IPS-18c (cell line): Measurements from ENCODE around the gene MADCAM1.

Experiments
- H3K4me3 ChIP-seq: 2 replicates; pipeline ENCODE4 v1.7.0; 2013; ENCODE audit warnings: low read depth, mild to moderate bottlenecking, low read length, moderate library complexity; ENCODE audit not compliant: insufficient read depth
- H3K9me3 ChIP-seq: one replicate; pipeline ENCODE4 v1.6.1; 2013; ENCODE audit warnings: mild to moderate bottlenecking, low read length, moderate library complexity; ENCODE audit not compliant: control insufficient read depth, insufficient read depth

Gene MADCAM1

DNA sequence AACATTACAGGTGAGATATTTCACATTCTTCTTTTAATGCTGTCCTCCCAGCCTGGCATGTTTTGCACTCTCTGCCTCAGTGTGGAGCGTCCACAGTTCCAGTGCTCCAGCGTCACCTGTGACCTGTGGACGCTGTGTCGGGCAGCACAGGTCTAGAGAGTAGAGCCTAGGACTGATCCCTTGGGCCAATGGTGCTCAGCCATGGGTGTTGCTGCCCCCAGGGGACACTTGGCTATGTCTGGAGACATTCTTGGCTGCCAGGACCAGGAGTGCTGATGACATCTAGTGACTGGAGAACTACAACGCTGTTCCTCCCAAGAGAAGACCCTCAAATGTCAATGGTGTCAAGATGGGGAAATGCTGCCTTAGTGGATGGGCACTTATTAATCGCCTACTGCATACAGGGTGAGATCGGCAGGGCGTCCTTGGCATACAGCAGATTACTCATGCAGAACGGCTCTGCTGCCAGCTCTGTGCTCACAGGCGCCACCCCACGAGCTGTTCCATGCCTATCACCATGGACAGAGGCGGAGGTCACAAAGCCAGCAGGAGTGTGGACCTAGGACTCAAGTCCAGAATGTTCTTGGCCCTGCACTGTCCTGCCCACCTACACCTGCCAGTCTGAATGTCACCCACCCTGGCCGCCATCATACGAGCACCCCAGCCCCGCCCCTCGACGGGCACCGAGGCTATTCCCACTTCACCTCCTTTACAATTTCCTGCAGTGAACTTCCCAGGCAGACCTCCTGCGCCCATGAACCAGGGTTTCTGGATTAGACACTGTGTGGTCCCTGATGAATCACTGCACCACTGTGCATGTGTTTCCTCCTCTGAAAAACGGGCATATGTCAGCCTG is 13.9 kb upstream of the MADCAM1 start:
- Histone ChIP-seq H3K4me3 (no peak overlapping the region), H3K9me3 (peaks cover 7% of the 10 kb centered on the region)

DNA sequence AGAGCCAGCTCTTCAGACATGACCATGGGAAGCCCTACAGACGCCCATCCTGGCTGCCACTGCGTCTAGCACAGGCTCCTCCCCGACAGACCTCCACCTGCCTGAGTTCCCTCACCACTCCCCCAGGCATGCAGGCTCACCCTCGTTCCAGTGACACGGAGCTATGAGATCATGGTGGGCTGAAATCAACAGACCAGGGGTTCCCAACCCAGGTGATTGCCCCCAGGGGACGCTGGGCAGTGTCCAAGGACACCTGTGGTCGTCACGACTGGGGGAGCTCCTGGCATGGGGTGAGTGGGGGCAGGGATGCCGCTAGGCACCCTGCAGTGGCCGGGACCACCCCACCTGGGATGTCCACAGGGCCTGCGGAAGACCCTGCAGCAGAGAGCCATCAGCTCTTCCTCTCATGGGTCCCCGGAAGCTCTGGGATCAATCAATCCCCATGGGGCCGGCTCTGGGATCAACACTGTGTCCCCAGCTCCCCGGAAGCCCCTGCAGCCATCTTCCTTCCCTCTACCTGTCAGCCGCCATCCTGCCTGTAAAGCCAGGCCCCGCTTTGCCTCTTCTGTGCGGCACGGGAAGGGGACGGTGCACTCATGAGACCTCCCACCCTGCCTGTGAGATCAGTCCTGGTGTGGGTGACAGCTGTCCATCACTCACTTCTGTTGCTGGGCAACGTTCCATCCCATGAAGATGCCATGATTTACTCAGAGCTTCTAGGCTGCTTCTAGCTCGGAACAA is 12.8 kb upstream of the MADCAM1 start:
- H3K4me3 ChIP-seq: no peak overlapping the region
- H3K9me3 ChIP-seq: peaks cover 7% of the 10 kb centered on the region

DNA sequence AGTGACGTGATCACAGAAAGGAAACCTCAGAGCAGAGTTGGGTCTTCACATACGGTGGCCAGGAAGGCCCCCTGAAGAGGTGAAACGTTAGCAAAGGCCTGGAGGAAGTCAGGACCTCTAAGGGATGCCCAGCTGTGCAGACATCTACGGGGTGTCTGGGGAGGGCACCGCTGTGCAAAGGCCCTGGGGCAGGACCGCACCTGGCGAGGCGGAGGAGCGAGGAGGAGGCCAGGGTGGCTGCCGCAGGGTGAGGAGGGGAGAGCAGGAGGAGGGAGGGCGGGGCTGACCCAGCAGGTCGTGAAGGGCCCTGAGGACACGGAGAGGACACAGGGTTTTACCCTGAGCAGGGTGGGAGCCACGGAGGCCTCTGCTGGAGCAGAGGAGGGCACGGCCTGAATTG is 11.8 kb upstream of the MADCAM1 start:
- H3K9me3 ChIP-seq: peaks cover 7% of the 10 kb centered on the region
- H3K4me3 ChIP-seq: no peak overlapping the region

DNA sequence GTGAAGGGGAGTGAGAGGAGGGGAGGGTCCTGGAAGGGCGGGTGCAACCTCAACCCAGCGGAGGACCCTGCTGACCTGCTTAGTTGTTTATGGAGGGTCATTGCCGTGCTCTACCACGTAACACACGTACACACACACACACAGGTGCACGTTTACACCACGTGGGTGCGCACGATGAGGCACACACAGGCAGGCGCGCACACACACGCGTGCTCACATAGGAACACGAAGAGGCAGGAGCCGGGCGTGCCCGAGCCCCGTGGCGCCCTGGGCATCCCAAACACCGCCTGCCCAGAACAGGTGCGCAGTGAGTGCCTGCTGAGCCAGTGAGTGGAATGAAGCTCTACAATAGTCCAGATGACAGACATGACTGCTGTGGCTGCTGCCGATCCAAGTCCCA is 11.2 kb upstream of the MADCAM1 start:
- Histone ChIP-seq H3K9me3 (peaks cover 7% of the 10 kb centered on the region), H3K4me3 (no peak overlapping the region)

DNA sequence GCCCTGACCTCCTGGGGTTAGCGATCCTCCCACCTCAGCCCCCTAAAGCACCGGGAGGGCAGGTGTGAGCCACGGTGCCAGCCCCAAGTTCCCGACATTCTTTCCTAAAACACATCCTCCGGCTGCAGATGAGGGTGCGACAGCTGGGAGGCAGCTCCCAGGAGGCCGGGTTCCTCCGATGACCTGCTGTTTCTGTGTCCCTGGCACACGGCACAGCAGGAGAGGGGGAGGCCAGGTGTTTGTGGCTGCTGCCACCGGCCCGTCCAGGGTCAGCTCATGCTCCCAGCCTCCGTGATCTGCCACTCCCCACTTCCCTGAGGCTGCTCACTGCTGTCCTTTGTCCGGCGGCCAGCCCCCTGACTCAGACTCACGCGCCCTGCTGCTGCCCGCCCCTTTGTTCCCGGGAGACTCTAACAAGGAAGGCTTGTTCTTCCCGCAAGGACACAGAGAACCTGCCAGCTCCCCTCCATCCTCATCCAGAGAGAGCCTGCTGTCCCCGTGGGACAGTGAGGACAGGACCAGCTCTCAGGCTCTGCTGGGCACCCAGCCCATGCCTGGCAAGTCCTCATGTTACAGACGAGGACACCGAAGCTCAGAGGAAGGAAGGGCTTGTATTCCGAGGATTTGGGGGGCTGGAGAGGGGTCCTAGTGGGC is 10.6 kb upstream of the MADCAM1 start:
- H3K4me3 ChIP-seq: 0 out of 2 replicates have a peak overlapping the region, but pooled peaks have one; percentile 20

DNA sequence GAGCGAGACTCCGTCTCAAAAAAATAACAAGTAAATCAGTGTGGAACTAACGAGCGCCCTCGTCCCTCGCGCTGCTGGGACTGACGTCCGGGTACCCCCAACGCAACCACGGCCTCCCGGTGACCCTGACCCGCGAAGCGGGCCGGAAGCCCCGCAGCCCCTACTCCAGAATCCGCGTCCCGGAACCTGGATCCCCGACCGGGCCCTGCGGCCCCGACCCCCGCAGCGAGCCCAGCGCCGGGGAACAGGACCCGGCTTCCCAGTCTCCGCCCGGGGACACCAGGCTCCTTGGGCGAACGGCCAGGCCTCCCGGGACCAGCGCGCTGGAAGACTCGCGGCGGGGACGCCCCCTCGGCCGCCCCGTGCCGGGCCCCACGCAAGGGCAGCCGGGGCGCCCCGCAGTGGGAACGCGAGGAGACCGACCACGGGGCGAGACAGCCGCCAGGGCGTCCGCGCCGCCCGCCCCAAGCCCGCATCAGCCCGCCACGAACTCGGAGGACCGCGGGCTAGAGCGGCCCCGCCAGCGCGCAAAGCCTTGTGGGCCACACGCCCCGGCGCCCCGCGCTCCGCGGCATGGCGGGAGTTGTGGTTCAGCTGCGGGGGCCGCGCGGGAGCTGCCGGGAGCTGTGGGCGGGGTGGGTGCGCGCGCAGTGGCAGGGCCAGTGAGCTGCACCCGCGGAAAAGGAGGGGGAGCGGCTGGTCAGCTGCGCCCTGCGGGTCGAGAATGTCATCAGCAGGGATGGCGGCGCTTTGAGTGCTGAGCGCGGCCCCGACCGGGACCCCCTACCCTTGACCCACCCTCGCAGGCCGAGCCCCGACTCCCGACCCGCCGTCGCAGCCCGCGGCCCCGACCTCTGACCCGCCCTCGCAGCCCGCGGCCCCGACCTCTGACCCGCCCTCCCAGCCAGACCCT is 7.5 kb upstream of the MADCAM1 start:
- H3K9me3 ChIP-seq: no peaks in the 10 kb centered on the region
- peak overlapping the region; percentile 92 for H3K4me3 ChIP-seq

More for the DNA sequence above, 10.6 kb upstream of the MADCAM1 start:
- H3K9me3 ChIP-seq: peaks cover 4% of the 10 kb centered on the region

DNA sequence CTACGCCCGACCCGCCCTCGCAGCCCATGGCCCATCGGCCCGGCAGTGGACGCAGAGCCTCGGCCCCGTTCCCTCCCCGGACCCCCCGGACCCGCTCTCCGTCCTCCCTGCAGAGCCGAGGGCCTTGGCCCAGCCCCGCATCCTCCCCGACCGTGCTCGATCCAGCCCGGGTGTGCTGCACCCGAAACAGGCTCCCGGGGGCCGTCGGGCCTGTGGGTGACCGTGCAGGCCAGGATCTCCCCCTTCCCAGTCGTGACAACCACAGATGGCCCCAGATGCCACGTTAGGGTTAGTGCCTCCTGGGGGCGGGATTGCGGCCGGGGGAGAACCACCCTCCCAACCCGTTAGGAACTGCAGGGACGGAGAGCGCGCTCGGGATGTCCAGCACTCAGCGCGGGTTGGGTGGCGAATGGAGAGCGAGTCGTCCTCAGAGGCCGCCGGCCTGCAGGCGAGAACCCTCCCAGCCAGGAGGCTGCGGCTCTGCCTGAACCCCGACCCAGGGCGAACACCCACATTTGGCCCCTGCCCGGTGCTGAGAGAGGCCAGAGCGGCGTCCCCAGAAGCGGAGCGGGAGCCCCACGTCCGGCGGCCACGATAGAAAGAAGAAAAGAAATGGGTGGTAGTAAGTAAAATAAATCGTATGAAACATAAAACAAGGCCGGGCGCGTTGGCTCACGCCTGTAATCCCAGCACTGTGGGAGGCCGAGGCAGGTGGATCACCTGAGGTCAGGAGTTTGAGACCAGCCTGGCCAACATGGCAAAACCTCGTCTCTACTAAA is 6.7 kb upstream of the MADCAM1 start:
- Histone ChIP-seq H3K9me3 (no peaks in the 10 kb centered on the region), H3K4me3 (peak overlapping the region; percentile 92)

DNA sequence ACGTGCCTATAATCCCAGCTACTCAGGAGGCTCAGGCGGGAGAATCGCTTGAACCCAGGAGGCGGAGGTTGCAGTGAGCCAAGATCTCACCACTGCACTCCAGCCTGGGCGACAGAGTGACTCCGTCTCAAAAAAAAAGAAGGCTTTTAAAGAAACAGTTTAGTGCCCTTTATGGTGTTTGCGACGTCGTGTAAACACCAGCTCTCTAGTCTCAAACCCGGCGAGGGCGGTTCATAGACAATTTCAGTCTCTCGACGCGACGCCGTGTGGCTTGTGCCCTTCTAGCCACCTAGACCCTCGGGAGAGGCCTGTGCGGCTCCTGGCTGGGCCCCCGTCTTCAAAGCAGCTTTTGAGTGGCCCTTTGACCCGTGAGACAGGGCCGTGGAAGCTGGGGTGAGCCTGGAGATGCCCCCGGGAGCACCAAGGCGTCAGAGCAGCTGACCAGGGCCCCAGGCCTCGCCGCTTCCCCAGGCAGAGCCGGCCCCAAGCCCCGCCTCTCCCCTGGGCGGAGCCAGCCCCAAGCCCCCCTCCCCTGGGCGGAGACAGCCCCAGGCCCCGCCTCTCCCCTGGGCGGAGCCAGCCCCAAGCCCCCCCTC is 5.0 kb upstream of the MADCAM1 start:
- H3K9me3 ChIP-seq: no peaks in the 10 kb centered on the region
- H3K4me3 ChIP-seq: no peak overlapping the region

DNA sequence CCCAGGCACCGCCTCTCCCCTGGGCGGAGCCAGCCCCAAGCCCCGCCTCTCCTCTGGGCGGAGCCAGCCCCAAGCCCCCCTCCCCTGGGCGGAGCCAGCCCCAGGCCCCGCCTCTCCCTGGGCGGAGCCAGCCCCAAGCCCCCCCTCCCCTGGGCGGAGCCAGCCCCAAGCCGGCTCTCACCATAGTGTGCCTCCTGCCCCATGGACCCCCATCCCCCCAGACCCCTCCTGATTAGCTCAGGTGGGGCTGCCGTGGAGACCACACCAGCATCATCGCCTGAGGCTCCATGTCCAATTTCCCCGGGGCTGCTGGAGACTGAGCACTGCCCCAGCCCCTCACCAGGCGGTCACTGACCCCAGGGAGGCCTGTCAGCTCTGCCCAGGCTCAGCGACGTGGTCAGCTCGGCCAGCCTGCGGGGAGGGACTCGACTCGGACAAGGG is 4.2 kb upstream of the MADCAM1 start:
- Histone ChIP-seq H3K4me3 (no peak overlapping the region), H3K9me3 (no peaks in the 10 kb centered on the region)

DNA sequence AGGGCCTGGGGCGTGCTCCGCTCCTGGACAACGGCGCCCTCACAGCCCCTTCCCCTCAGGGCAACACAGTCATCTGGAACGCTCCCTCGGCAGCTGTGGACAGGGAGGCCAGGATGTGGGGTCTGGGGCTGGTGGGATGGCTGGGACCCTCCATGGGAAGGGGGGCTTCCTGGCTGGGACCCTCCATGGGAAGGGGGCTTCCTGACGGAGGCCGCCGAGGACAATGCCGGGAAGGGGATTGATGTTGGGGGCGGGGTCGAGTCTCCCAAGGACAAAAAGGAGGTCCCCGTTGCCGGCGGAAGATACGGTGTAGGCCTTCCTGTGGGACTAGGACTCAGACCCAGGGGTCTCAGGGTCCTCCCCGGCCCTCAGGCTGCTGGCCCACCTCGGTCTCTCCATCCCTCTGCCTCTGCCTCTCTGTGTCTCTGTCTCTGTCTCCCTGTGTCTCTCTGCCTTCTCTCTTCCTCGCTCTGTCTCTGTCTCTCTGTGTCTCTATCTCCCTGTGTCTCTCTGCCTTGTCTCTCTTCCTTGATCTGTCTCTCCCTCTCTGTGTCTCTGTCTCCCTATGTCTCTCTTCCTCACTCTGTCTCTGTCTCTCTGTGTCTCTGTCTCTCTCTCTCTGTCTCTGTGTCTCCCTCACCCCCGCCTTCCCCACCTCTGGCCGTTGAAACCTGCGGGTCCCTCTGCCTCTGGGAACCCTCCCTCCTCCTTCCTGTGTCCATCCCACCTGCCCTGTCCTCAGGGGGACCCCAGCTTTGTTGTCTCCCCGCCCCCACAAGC is 2.7 kb upstream of the MADCAM1 start:
- no peak overlapping the region for H3K4me3 ChIP-seq
- H3K9me3 ChIP-seq: no peaks in the 10 kb centered on the region

DNA sequence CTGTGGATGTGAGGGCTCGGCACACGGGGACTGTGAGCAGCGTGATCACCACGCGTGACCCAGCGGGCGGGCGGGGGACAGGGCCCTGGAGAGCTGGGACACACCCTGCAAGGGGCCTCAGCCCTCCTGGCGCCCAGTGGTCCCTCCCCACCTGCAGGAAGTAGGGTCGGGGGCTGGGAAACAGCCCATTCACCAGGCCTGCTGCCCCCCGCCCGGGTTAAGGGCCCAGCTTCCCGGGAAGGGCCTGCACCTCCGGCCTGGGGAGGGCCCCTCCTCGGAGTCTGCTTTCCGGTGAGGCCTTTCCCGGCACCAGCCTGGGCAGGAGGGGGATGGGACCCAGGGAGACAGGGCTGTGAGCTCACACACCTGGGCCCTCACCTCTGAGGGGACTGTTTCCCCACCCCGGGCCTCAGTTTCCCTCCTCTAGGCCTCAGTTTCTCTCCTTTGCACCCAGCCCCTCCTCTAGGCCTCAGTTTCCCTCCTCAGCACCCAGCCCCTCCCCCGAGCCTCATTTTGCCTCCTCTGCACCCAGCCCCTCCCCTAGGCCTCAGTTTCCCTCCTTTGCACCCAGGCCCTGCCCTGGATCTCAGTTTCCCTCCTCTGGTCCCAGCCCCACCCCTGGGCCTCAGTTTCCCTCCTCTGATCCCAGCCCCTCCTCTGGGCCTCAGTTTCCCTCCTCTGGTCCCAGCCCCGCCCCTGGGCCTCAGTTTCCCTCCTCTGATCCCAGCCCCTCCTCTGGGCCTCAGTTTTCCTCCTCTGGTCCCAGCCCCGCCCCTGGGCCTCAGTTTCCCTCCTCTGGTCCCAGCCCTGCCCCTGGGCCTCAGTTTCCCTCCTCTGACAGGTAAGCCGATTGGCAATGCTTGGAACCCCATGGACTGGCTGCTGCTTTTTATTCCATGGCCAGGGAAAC is 1.9 kb upstream of the MADCAM1 start:
- H3K9me3 ChIP-seq: no peaks in the 10 kb centered on the region
- H3K4me3 ChIP-seq: no peak overlapping the region

DNA sequence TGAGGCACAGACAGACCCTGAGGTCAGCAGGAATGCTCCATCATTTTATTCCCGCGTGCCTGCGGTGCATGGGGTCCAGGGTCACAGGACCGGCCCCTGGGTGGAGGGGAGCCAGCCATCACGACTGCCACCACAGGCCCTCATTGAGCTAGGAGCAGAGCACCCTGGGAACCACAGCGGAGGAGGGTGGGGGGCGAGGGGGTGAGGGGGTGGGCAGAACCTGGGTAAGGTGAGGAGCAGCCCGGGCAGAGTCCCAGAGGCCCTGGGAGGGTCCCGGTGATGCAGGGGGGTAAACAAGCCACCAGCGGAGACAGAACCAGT is 1.2 kb upstream of the MADCAM1 start:
- Histone ChIP-seq H3K9me3 (no peaks in the 10 kb centered on the region), H3K4me3 (no peak overlapping the region)

DNA sequence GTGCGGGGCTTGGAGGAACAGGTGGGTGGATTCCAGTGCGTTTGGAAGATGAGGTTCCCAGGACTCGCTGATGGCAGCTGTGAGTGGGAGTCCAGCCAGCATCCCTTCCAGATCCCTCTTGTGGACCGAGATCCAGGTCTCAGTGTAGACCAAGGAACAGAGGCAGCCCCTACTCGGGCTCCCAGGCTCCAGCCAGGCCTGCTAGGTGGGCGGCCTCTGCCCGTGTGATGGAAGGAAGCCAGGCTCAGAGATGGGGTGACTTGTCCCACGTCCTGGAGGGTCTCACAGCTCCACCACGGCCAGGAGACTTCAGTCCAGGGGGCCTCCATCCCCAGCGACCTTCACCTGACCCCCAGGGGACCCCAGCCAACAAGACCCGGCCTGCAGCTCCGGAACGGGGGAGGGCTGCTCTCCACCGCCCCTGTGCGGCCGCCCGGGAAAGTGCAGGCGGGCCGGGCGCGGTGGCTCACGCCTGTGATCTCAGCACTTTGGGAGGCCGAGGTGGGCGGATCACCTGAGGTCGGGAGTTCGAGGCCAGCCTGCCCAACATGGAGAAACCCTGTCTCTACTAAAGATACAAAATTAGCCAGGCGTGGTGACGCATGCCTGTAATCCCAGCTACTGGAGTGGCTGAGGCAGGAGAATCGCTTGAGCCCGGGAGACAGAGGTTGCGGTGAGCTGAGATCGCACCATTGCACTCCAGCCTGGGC is 729 bp upstream of the MADCAM1 start:
- no peaks in the 10 kb centered on the region for H3K9me3 ChIP-seq
- peak overlapping the region; percentile 38; the same call in 1 of the 2 replicates for H3K4me3 ChIP-seq

DNA sequence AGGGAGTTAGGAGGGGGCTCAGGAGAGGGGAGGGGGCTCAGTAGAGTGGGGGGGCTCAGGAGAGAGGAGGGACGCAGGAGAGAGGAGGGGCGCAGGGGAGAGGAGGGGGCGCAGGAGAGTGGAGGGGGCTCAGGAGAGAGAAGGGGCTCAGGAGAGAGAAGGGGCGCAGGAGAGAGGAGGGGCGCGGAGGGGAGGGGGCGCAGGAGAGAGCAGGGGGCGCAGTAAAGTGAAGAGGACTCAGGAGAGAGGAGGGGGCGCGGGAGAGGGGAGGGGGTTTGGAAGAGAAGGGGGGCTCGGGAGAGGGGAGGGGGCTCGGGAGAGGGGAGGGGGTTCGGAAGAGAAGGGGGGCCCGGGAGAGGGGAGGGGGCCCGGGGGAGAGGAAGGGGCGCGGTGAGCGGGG is 700 bp downstream of the MADCAM1 start:
- no peaks in the 10 kb centered on the region for H3K9me3 ChIP-seq
- H3K4me3 ChIP-seq: no peak overlapping the region
